ENCODE measurements around the gene TENT5C. TPM values are rescaled to one million over a fixed set of nuclear protein-coding genes. Genes with fewer than 3 reads are reported as not detected.

Gene TENT5C
- total and polyA plus RNA-seq, 9 of the 15 experiments (the other 6 are each of a cell fraction or from before 2014, with no cell fraction given) = 1.8 to 7.7 (median 4.0) TPM

DNA sequence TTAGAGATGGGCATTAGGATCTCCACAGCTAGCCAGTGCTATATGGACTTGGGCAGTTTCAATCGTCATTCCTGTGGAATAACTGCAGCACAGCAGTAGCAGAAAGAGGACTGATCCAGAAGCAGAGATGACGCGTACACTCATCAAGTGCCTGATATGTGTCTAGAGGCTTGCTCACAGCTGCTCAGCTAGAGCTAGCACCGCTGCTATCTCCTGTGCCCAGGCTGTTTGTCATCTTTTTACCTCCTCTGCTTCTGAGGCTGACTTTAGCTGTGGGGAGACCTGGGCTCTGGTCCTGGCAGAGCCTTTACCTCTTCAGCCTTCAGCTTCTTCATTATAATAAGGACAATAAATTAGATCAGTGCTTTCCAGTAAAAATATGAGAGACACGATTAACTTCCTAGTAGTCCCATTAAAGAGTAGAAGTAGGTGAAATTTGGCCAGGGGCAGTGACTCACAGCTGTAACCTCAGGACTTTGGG lies 5.3 kb downstream of the TENT5C start (continued):
- TF ChIP-seq, protein P1, sequence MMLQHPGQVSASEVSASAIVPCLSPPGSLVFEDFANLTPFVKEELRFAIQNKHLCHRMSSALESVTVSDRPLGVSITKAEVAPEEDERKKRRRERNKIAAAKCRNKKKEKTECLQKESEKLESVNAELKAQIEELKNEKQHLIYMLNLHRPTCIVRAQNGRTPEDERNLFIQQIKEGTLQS (IDR thresholded peaks at IDR 0.05) = peak; percentile 78
- TF ChIP-seq, protein P1 (CRISPR knock-in tag; conservative IDR thresholded peaks at IDR 0.05) = no peak
- 0 out of 2 replicates have a peak, but pooled peaks have one; percentile 4 for TF ChIP-seq ETV5 (CRISPR knock-in tag; IDR thresholded peaks at IDR 0.05; ENCODE audit: low read depth)
- TF ChIP-seq MEF2A (IDR thresholded peaks at IDR 0.05; ENCODE audit: control insufficient read depth, low read depth, low read length) = no peak

DNA sequence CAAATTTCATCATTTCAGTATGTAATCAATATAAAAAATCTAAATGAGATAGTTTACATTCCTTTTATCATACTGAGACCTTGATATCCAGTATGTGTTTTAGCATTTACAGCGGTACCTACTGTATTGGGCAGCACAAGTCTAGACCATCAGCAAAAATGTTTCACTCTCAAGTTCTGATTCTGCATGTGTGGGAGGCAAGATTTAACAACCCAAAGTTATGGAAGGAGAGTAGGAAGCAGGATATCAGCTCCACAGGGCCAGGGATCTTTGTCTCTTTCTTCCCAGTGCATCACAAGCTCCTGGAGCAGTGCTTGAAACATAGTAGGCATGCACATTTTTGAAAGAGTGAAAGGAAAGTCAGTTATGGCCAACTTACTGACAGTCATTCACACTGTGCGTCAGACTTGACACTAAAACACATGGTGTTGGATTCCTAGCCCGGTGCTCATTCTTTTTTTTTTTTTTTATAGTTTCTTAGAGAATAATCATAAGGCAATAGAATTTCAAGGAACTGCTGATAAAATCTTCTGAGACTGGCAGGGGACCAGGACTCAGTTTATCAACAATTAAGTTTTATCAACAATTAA lies 6.1 kb downstream of the TENT5C start:
- in situ Hi-C loops (cut with MboI) = no loop called here
- Histone ChIP-seq H3K4me3 (peak overlapping the region; percentile 9; the same call in 1 of the 2 replicates), H3K4me1 (replicated peaks in 1 of 2; ENCODE audit: control insufficient read depth in 2 of 2, insufficient read depth in 2 of 2, low read length in 2 of 2) (peaks cover 59 to 93% of the 10 kb centered on the region in 2 experiments), H3K36me3 (ENCODE audit: control insufficient read depth, insufficient read depth, low read length) (no peaks in the 10 kb centered on the region; the same call in 1 of the 3 replicates), H3K4me2 (ENCODE audit: insufficient read depth, low read length) (peak overlapping the region; percentile 67; the same call in 1 of the 2 replicates), H2AFZ (ENCODE audit: low read depth, low read length) (no peak overlapping the region), H3K9me3 (replicated peaks; ENCODE audit: control insufficient read depth, insufficient read depth, low read depth, low read length) (no peaks in the 10 kb centered on the region), H4K20me1 (replicated peaks; ENCODE audit: control insufficient read depth, insufficient read depth, low read length) (peaks cover 12% of the 10 kb centered on the region), H3K79me2 (ENCODE audit: control insufficient read depth, insufficient read depth, low read length) (peaks cover 83% of the 10 kb centered on the region), H3K9me1 (ENCODE audit: control insufficient read depth, insufficient read depth, low read length) (peaks cover 3% of the 10 kb centered on the region), H3K9ac (ENCODE audit: insufficient read depth in 1 of 2, low read depth in 2 of 2, low read length in 2 of 2) (no peak overlapping the region), H3K27ac (ENCODE audit: extremely low read depth, low read depth, low read length) (peak overlapping the region; percentile 77), H3K27me3 (ENCODE audit: control insufficient read depth in 2 of 2, insufficient read depth in 2 of 2, low read length in 2 of 2) (no peaks in the 10 kb centered on the region)
- no TSS peak for BruUV-seq (replicated peaks)
- WGBS (ENCODE audit: insufficient coverage, low coverage, missing lambda C conversion rate) = 25% methylated on average over 3 of the region's 3 CpGs
- TF ChIP-seq, protein P2, sequence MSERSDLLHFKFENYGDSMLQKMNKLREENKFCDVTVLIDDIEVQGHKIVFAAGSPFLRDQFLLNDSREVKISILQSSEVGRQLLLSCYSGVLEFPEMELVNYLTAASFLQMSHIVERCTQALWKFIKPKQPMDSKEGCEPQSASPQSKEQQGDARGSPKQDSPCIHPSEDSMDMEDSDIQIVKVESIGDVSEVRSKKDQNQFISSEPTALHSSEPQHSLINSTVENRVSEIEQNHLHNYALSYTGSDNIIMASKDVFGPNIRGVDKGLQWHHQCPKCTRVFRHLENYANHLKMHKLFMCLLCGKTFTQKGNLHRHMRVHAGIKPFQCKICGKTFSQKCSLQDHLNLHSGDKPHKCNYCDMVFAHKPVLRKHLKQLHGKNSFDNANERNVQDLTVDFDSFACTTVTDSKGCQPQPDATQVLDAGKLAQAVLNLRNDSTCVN (CRISPR knock-in tag; IDR thresholded peaks at IDR 0.05) = no peak
- peak; percentile 5; the same call in 1 of the 2 replicates for TF ChIP-seq ZNF384 (IDR thresholded peaks at IDR 0.05; ENCODE audit: low read depth, low read length)
- TF ChIP-seq CREB1 (IDR thresholded peaks at IDR 0.05) = no peak
- 0 out of 2 replicates have a peak, but pooled peaks have one; percentile 8 for TF ChIP-seq CREB1 (CRISPR knock-in tag; IDR thresholded peaks at IDR 0.05)
- TF ChIP-seq HNRNPUL1 (IDR thresholded peaks at IDR 0.05; ENCODE audit: low read length) = no peak
- TF ChIP-seq ZKSCAN1 (IDR thresholded peaks at IDR 0.05; ENCODE audit: low read depth, low read length) = peak; percentile 87
- TF ChIP-seq, protein P3, sequence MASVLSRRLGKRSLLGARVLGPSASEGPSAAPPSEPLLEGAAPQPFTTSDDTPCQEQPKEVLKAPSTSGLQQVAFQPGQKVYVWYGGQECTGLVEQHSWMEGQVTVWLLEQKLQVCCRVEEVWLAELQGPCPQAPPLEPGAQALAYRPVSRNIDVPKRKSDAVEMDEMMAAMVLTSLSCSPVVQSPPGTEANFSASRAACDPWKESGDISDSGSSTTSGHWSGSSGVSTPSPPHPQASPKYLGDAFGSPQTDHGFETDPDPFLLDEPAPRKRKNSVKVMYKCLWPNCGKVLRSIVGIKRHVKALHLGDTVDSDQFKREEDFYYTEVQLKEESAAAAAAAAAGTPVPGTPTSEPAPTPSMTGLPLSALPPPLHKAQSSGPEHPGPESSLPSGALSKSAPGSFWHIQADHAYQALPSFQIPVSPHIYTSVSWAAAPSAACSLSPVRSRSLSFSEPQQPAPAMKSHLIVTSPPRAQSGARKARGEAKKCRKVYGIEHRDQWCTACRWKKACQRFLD (CRISPR knock-in tag; IDR thresholded peaks at IDR 0.05) = 0 out of 2 replicates have a peak, but pooled peaks have one; percentile 5
- TF ChIP-seq KDM1A (IDR thresholded peaks at IDR 0.05) = peak; percentile 32 to 54; a peak in 3 of 4 replicates
- 0 out of 2 replicates have a peak, but pooled peaks have one; percentile 31 for TF ChIP-seq PTRF (tag; IDR thresholded peaks at IDR 0.05)
- 0 out of 2 replicates have a peak, but pooled peaks have one; percentile 20 for TF ChIP-seq BRD4 (IDR thresholded peaks at IDR 0.05)
- peak; percentile 74; the same call in 1 of the 2 replicates for TF ChIP-seq KAT7 (CRISPR knock-in tag; IDR thresholded peaks at IDR 0.05; ENCODE audit: borderline replicate concordance)
- FAIRE-seq = no peak
- ChIA-PET CTCF (ENCODE audit: low intra/inter-chr PET ratio) (no interaction called here), POLR2A (interaction anchor here (0.6 to 14.3 kb wide), 11 partner anchors 8 to 784 kb away, joined by 3 to 383 read pairs (median 4); no protein-coding TSS in a partner anchor)
- ATAC-seq = no peak
- DNase-seq (ENCODE audit: extremely low read depth in 1 of 4, low spot score in 3 of 4) = no peak
- intact Hi-C loops (cut with micrococcal nuclease) = loop anchor here (2.0 to 5.0 kb wide), 3 partner anchors 49 to 75 kb away; no protein-coding TSS in a partner anchor

Measured in K562 (cell line).